GM12872 (cell line): Measurements from ENCODE around the gene PLP2.

ENCODE experiments used
- CTCF ChIP-seq: IDR thresholded peaks from 3 replicates; pipeline ENCODE4 v1.5.1; 2011; ENCODE audit warnings: low read depth, mild to moderate bottlenecking, low read length, moderate library complexity; ENCODE audit not compliant: insufficient read depth

The PLP2 gene

GRCh38 chrX:49161632-49162031 lies 10.1 kb upstream of the PLP2 start:
- no peak for TF ChIP-seq CTCF

GRCh38 chrX:49162620-49163019 lies 9.1 kb upstream of the PLP2 start, which contains the start of gene MAGIX:
MAGIX (plus strand) TSS chrX:49162758; CDS start chrX:49162890, 132 bp downstream.
- TF ChIP-seq CTCF, result no peak

- peak; percentile 68; the same call in 2 of the 3 replicates for TF ChIP-seq CTCF
Measured at GRCh38 chrX:49163555-49164419, 7.9 kb upstream of the PLP2 start.

GRCh38 chrX:49164589-49165360 lies 6.9 kb upstream of the PLP2 start:
- TF ChIP-seq CTCF, result no peak

GRCh38 chrX:49165901-49166881 lies 5.5 kb upstream of the PLP2 start:
- peak; percentile 41; the same call in 2 of the 3 replicates for TF ChIP-seq CTCF

- TF ChIP-seq CTCF, result no peak
Measured at GRCh38 chrX:49166914-49167739, 4.6 kb upstream of the PLP2 start.
